HepG2 (cell line): ENCODE measurements around the gene FXYD4. TPM values are rescaled to one million over a fixed set of nuclear protein-coding genes. Genes with fewer than 3 reads are reported as not detected.
A peak's percentile ranks its signal among the peaks of the same experiment; 100 is the strongest.

Experiments
- DDIT3 ChIP-seq: sonication (generic); formaldehyde crosslinking; IDR thresholded peaks from 2 replicates; pipeline ENCODE4 v1.4.0; 2020; ENCODE audit warnings: mild to moderate bottlenecking, missing genetic modification reagents
- HOMEZ ChIP-seq: IDR thresholded peaks from 2 replicates; pipeline ENCODE4 v1.6.1; 2016; ENCODE audit warnings: low read depth
- KLF15 ChIP-seq: sonication (generic); formaldehyde crosslinking; IDR thresholded peaks from 2 replicates; pipeline ENCODE4 v1.8.1; 2023; ENCODE audit warnings: borderline replicate concordance, mild to moderate bottlenecking, inconsistent platforms, missing genetic modification reagents, mixed read lengths
- MIER3 ChIP-seq: IDR thresholded peaks from 2 replicates; pipeline ENCODE4 v1.6.1; 2016; ENCODE audit warnings: missing compliant biosample characterization, borderline replicate concordance
- MXD3 ChIP-seq: IDR thresholded peaks from 2 replicates; pipeline ENCODE4 v1.6.1; 2016; ENCODE audit warnings: mild to moderate bottlenecking, missing biosample characterization, missing genetic modification reagents
- NR1H2 ChIP-seq: sonication (generic); formaldehyde crosslinking; IDR thresholded peaks from 2 replicates; pipeline ENCODE4 v1.8.1; 2022; ENCODE audit warnings: low read depth, missing genetic modification reagents, borderline replicate concordance
- PLRG1 ChIP-seq: fragments of 450-650 bp; conservative IDR thresholded peaks from 2 replicates; pipeline ENCODE4 v1.6.1; 2016
- RCOR2 ChIP-seq: IDR thresholded peaks from 2 replicates; pipeline ENCODE4 v1.6.1; 2016; ENCODE audit warnings: missing biosample characterization, missing genetic modification reagents
- REXO4 ChIP-seq: sonication (generic); formaldehyde crosslinking; IDR thresholded peaks from 2 replicates; pipeline ENCODE4 v1.8.0; 2022; ENCODE audit warnings: missing genetic modification reagents, mild to moderate bottlenecking, borderline replicate concordance
- ZNF205 ChIP-seq: IDR thresholded peaks from 2 replicates; pipeline ENCODE4 v1.6.1; 2018; ENCODE audit warnings: missing biosample characterization, missing genetic modification reagents
- ZNF235 ChIP-seq: sonication (generic); formaldehyde crosslinking; IDR thresholded peaks from 2 replicates; pipeline ENCODE4 v1.8.1; 2023; ENCODE audit warnings: mild to moderate bottlenecking, missing genetic modification reagents, borderline replicate concordance
- ZNF274 ChIP-seq: sonication (generic); formaldehyde crosslinking; IDR thresholded peaks from 2 replicates; pipeline ENCODE4 v1.5.1; 2020; ENCODE audit warnings: mild to moderate bottlenecking, missing genetic modification reagents
- ZNF564 ChIP-seq: sonication (generic); formaldehyde crosslinking; IDR thresholded peaks from 2 replicates; pipeline ENCODE4 v1.8.1; 2023; ENCODE audit warnings: mild to moderate bottlenecking, missing genetic modification reagents
- ZSCAN25 ChIP-seq: sonication (generic); formaldehyde crosslinking; IDR thresholded peaks from 2 replicates; pipeline ENCODE4 v1.8.0; 2022; ENCODE audit warnings: mild to moderate bottlenecking, missing genetic modification reagents
- polyA plus RNA-seq, 8 experiments: library from polyadenylated mRNA; depleted of rRNA in 3 of 8; stranded (reverse) in 7 of 8; unstranded in 1 of 8; fragments of >200 nt; fragmentation: Illumina TruSeq in 4 of 8; extraction: Trizol in 4 of 8; gene quantifications; 2 replicates each; pipeline versions ENCODE4 v1.2.1 to v1.2.3, GENCODE V29; 2011 to 2016; ENCODE audit warnings: low read depth in 4 of 8, missing spikeins in 1 of 8, mixed read lengths in 1 of 8; ENCODE audit not compliant: insufficient read depth in 1 of 8
- total RNA-seq, 5 experiments: library from RNA; depleted of rRNA; stranded (reverse); fragments of >200 nt; fragmentation: Illumina TruSeq; extraction: Trizol; gene quantifications; 2 replicates each; pipeline ENCODE4 v1.2.3, GENCODE V29; 2016; ENCODE audit warnings: low read depth in 1 of 5
- TF ChIP-seq, protein P1 (sequence below), 2 experiments: sonication (generic) in 1 of 2; formaldehyde crosslinking in 1 of 2; IDR thresholded peaks; 2 replicates each; pipeline versions ENCODE4 v1.5.1 to v1.6.1; 2011 to 2020; ENCODE audit warnings: borderline replicate concordance in 1 of 2, low read depth in 1 of 2, low read length in 1 of 2, mild to moderate bottlenecking in 1 of 2, missing genetic modification reagents in 1 of 2, moderate library complexity in 1 of 2
- TF ChIP-seq, protein P2 (sequence below): sonication (generic); formaldehyde crosslinking; IDR thresholded peaks from 2 replicates; pipeline ENCODE4 v1.5.0; 2020; ENCODE audit warnings: missing genetic modification reagents, mild to moderate bottlenecking, borderline replicate concordance
- TF ChIP-seq, protein P3 (sequence below): sonication (generic); formaldehyde crosslinking; IDR thresholded peaks from 2 replicates; pipeline ENCODE4 v1.4.0; 2020; ENCODE audit warnings: missing genetic modification reagents
- TF ChIP-seq, protein P4 (sequence below): sonication (generic); formaldehyde crosslinking; conservative IDR thresholded peaks from 2 replicates; pipeline ENCODE4 v1.4.0; 2020; ENCODE audit warnings: missing genetic modification reagents

FXYD4 gene
- total and polyA plus RNA-seq, 2 of the 13 experiments (the other 11 are each of a cell fraction or from before 2014, with no cell fraction given): not detected

GRCh38 chr10:43420369-43421200 is 49.1 kb downstream of the FXYD4 start (continued):
- peak; percentile 73; the same call in 1 of the 2 replicates for TF ChIP-seq HOMEZ (CRISPR knock-in tag)
- TF ChIP-seq MXD3: peak; percentile 99
- TF ChIP-seq PLRG1: no peak
- TF ChIP-seq KLF15 (CRISPR knock-in tag): peak; percentile 96; the same call in 1 of the 2 replicates
- TF ChIP-seq ZSCAN25 (CRISPR knock-in tag): peak; percentile 85
- TF ChIP-seq, protein P1, sequence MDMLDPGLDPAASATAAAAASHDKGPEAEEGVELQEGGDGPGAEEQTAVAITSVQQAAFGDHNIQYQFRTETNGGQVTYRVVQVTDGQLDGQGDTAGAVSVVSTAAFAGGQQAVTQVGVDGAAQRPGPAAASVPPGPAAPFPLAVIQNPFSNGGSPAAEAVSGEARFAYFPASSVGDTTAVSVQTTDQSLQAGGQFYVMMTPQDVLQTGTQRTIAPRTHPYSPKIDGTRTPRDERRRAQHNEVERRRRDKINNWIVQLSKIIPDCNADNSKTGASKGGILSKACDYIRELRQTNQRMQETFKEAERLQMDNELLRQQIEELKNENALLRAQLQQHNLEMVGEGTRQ (IDR thresholded peaks at IDR 0.05; ENCODE audit: low read depth, low read length): peak; percentile 60
- TF ChIP-seq, protein P1 (CRISPR knock-in tag; IDR thresholded peaks at IDR 0.05; ENCODE audit: borderline replicate concordance): peak; percentile 85; the same call in 1 of the 2 replicates
- TF ChIP-seq MIER3 (CRISPR knock-in tag): peak; percentile 99
- TF ChIP-seq, protein P2, sequence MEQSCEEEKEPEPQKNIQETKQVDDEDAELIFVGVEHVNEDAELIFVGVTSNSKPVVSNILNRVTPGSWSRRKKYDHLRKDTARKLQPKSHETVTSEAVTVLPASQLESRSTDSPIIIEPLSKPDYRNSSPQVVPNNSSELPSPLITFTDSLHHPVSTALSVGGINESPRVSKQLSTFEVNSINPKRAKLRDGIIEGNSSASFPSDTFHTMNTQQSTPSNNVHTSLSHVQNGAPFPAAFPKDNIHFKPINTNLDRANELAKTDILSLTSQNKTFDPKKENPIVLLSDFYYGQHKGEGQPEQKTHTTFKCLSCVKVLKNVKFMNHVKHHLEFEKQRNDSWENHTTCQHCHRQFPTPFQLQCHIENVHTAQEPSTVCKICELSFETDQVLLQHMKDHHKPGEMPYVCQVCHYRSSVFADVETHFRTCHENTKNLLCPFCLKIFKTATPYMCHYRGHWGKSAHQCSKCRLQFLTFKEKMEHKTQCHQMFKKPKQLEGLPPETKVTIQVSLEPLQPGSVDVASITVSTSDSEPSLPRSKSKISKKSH: peak; percentile 99
- TF ChIP-seq ZNF235: peak; percentile 83
- peak; percentile 95 for TF ChIP-seq ZNF564
- peak; percentile 92 for TF ChIP-seq ZNF205 (CRISPR knock-in tag)
- TF ChIP-seq RCOR2 (CRISPR knock-in tag): peak; percentile 89
- no peak for TF ChIP-seq DDIT3
- TF ChIP-seq, protein P3, sequence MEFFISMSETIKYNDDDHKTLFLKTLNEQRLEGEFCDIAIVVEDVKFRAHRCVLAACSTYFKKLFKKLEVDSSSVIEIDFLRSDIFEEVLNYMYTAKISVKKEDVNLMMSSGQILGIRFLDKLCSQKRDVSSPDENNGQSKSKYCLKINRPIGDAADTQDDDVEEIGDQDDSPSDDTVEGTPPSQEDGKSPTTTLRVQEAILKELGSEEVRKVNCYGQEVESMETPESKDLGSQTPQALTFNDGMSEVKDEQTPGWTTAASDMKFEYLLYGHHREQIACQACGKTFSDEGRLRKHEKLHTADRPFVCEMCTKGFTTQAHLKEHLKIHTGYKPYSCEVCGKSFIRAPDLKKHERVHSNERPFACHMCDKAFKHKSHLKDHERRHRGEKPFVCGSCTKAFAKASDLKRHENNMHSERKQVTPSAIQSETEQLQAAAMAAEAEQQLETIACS: peak; percentile 63
- TF ChIP-seq REXO4 (CRISPR knock-in tag): peak; percentile 96; the same call in 1 of the 2 replicates
- no peak; the same call in 1 of the 2 replicates for TF ChIP-seq NR1H2 (CRISPR knock-in tag)
- TF ChIP-seq, protein P4, sequence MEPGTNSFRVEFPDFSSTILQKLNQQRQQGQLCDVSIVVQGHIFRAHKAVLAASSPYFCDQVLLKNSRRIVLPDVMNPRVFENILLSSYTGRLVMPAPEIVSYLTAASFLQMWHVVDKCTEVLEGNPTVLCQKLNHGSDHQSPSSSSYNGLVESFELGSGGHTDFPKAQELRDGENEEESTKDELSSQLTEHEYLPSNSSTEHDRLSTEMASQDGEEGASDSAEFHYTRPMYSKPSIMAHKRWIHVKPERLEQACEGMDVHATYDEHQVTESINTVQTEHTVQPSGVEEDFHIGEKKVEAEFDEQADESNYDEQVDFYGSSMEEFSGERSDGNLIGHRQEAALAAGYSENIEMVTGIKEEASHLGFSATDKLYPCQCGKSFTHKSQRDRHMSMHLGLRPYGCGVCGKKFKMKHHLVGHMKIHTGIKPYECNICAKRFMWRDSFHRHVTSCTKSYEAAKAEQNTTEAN (CRISPR knock-in tag): peak; percentile 89
- TF ChIP-seq ZNF274 (CRISPR knock-in tag): peak; percentile 90
